Measurements from ENCODE around the gene LAMA5.

The LAMA5 gene

DNA sequence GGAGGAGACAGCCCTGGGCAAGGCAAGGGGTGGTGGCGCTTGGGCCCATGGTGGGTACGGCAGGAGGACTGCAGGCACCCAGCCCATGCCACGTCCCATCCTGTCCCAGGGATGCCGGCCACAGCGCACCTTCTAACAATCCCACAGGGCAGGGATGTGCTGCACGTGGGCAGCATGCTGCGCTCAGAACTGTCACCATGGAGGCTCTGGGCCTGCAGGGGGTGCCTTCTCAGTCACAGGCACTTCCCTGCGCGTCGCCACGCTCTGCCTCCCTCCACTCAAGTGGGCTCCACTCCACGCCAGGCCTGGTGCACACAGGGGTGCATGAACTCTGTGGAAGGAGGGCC lies 37.6 kb upstream of the LAMA5 start:
- DNase-seq: no peak

GRCh38 chr20:62404112-62404665 lies 37.1 kb upstream of the LAMA5 start:
- DNase-seq: no peak

GRCh38 chr20:62403331-62403730 lies 36.2 kb upstream of the LAMA5 start:
- no peak for DNase-seq

- no peak for DNase-seq
Measured at GRCh38 chr20:62402456-62403150, 35.5 kb upstream of the LAMA5 start.

DNA sequence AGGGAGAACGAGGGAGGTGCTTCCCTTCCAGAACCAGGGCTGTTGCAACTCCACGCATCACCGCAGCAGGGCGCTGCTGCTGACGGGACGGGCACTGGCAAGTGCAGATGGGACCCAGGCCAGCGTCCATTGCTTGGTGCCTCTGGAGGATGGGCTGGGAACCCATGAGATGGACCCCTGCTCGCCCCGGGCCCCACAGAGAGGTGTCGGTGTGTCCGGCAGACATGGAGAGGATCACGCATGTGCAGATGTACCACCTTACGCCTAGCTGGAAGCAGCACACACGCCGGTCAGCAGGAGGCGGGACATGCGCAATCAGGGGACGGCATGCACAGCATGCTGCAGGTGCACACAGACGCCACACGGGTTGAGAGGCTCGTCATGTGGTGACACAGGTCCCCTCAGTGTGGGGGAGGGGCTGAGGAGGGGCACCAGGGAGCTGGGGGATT lies 34.2 kb upstream of the LAMA5 start:
- no peak for DNase-seq

GRCh38 chr20:62400541-62400940 lies 33.4 kb upstream of the LAMA5 start:
- no peak for DNase-seq

- no peak for DNase-seq
Measured at GRCh38 chr20:62400021-62400420, 32.9 kb upstream of the LAMA5 start.

GRCh38 chr20:62398120-62398821 lies 31.2 kb upstream of the LAMA5 start:
- DNase-seq: no peak

DNA sequence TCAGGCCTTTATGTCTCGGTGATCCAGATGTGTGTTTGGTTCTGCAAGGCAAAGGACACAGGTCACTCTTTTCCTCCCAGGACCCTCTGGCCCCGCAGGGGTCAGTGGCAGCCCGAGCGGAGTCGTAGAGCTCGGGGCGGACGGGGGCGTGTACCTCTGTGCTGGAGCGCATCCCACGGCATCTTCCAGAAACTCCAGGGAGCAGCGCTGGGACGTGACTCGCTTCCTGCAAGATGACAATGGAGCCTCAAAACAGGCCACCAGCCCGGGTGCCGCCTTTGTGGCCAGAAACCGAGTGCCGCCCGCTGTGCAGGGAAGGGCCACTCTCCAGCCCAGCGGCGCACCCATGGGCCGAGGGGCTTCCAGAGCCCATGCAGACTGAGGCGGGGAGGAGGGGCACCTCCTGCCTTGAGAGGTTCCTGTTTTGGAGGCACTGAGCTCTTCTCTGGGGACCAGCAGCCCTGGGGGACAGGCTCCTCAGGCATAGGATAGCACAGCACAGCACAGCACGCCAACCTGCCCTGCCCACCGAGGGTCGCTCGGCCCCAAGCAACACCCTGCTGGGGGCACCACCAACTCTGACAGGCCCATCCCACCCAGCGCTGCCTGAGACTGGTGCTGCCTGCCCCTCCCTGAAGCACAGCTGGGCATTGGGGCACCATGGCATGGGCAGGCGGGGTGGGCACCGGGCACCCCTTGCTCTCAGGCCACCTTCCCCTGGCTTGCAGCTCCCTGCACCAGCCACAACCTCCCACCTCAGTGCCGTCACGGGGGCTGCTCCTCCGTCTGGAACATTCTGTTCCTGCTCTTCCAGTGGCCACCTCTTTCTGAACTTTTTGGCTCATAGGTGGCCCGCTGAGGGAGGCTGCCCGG lies 29.5 kb upstream of the LAMA5 start:
- DNase-seq: no peak

- DNase-seq: no peak
Measured at GRCh38 chr20:62395311-62396242, 28.5 kb upstream of the LAMA5 start.

- DNase-seq: no peak
Measured at GRCh38 chr20:62394248-62395245, 27.4 kb upstream of the LAMA5 start.

DNA sequence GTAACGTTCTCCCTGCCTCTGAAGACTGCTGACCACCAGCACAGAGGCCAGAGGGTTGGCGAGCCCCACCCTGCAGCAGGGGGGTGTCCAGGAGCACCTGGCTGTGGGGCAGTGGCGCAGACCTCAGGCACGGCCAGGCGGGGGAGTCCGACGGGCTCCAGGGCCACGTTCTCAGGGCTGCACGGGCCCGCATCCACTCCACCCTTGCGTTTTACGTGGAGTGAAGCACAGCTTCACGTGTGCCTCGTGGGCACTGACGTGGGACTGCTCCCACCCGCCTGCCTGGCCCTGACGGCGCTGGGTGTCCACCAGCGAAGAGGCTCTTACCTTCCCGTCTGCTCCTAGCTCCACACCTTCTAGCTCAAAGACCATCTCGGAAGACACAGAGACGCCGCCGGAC lies 26.7 kb upstream of the LAMA5 start:
- DNase-seq: no peak

- DNase-seq: no peak
Measured at GRCh38 chr20:62393335-62393665, 26.2 kb upstream of the LAMA5 start.

- DNase-seq: no peak
Measured at GRCh38 chr20:62392621-62393334, 25.7 kb upstream of the LAMA5 start.

DNA sequence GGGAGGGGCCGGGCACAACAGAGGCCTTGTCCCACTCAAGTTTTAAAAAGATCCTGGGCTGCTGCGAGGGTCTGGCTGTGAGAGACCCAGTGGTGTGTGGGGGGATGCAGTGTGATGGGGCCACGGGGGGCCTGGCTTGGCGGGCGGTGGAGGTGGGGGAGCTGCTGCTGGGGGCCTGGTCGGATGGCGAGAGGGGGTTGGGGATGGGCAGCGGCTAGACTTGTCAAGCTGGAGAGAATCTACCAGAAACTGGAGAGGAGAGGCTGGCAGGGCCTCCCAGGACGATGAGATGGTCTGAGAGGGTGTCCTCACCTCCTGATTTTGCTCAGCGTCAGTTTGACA lies 24.9 kb upstream of the LAMA5 start:
- DNase-seq: no peak

- no peak for DNase-seq
Measured at GRCh38 chr20:62391165-62392076, 24.3 kb upstream of the LAMA5 start.

GRCh38 chr20:62390317-62391164 lies 23.4 kb upstream of the LAMA5 start:
- DNase-seq: no peak

GRCh38 chr20:62389601-62390087 lies 22.5 kb upstream of the LAMA5 start:
- no peak for DNase-seq

Data from NK-92 treated with Interleukin-12 subunit alpha and Interleukin-12 subunit beta, amount 100 ng/mL, for 24 hours (cell line).